AG10803 (cell line): ENCODE data around the gene VAV2.
A peak's percentile ranks its signal among the peaks of the same experiment; 100 is the strongest.

Source experiments
- DNase-seq: peaks from one replicate; pipeline ENCODE4 v3.0.0; 2010; ENCODE audit warnings: low read depth
- H3K4me3 ChIP-seq: 2 replicates; pipeline ENCODE4 v1.5.1; 2011; ENCODE audit warnings: mild to moderate bottlenecking, low read length, control low read depth
- TF ChIP-seq, protein P1 (sequence below): conservative IDR thresholded peaks from 2 replicates; pipeline ENCODE4 v1.5.1; 2011; ENCODE audit warnings: mild to moderate bottlenecking, low read length, control low read depth, inconsistent platforms

The VAV2 gene

DNA sequence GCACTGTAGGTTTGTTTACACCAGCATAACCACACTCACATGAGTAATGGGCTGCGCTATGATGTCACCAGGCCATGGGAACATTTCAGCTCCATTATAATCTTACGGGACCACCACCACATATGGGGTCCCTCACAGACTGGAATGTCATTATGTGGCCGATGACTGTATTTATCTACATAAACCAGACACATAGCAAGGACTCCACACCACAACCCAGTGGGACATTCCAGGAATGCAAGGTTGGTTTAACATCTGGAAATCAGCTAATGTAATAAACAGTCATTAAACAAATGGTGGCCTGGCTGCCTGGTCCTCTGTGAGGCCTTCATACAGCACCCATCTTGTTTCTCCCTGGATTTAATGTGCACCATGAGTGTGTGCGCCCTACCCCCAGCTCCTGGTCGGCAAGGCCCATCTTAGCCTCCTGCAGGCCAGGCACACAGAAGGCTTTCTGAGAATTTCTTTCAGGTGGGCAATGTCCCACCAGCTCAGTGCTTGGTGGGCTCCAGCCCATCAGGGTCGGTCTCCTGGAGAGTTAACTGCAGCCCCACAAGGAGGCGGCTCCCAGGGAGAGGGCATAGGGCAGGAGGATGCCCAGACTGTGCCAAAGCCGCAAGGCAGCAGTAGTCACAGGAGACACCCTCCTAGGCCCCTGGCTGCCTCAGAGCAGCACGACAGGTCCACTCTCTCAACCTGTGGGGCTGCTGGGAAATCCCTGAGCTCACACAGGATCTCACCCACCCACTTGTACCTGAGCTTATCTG, 218.1 kb downstream of the VAV2 start:
- H3K4me3 ChIP-seq = no peak overlapping the region
- DNase-seq = peak; percentile 54
- TF ChIP-seq, protein P1, sequence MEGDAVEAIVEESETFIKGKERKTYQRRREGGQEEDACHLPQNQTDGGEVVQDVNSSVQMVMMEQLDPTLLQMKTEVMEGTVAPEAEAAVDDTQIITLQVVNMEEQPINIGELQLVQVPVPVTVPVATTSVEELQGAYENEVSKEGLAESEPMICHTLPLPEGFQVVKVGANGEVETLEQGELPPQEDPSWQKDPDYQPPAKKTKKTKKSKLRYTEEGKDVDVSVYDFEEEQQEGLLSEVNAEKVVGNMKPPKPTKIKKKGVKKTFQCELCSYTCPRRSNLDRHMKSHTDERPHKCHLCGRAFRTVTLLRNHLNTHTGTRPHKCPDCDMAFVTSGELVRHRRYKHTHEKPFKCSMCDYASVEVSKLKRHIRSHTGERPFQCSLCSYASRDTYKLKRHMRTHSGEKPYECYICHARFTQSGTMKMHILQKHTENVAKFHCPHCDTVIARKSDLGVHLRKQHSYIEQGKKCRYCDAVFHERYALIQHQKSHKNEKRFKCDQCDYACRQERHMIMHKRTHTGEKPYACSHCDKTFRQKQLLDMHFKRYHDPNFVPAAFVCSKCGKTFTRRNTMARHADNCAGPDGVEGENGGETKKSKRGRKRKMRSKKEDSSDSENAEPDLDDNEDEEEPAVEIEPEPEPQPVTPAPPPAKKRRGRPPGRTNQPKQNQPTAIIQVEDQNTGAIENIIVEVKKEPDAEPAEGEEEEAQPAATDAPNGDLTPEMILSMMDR = no peak

DNA sequence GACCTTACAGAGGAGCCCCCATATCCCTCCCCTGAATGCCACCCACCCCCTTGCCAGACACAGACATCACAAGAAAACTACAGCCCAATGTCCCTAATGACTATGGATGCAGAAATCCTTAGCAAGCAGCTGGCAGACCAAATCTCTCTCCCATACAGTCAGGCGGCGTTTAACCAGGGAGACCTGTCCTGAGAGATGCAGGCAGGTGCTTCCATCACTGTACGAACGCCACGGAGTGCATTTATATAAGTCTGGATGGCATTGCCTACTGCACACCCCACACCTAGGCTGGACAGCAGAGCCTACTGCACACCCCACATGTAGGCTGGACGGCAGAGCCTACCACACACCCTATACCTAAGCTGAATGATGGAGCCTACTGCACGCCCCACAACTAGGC, 219.5 kb downstream of the VAV2 start:
- H3K4me3 ChIP-seq = no peak overlapping the region
- TF ChIP-seq, protein P1 = no peak
- DNase-seq = no peak

DNA sequence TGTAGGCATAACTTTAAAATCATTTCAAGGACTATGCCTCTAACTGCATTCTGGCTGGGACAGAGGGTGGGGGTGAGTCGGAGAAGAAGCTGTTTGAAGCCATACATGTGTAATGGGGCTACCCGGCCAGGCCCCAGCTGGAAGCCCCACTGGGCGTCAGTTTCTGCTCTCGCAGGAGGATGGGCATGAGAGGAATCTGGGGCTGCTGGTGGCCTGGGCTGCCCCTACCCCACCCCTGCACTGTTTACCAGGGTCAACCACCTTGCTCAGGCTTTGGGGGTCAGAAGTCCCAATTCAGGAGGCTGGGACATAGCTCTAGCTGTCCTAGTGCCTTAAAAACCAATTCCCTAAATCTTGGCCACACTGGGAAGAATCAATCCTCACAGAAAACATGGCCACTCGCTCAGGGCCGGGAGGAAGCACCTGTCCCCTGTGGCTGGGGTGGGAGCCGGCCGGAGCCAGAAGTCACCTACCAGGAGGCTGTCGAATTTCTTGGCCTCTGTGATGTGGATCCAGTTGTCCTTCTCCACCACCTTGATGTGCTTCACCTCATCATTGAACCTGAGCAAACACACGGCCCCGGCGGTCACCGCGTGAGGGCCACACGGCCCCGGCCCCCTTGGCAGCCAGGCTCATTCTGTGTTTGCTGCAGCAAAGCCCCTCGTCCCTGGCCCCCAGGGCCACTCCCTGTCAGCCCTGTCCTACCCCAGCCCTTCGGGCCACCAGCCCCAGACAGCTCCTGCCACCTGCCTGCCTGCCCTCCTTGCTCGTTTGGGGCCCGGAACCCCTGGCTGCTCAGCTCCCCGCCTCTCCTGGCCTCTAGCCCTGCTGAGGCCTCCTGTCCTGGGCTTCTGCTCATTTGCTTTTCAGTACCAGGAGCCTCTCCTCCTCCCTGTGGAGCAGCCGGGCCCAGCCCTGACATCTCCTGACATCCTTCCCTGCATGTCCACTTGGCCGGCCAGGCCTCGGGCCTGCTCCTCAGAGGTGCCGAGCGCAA, 220.3 kb downstream of the VAV2 start:
- no peak for DNase-seq
- no peak overlapping the region for H3K4me3 ChIP-seq
- TF ChIP-seq, protein P1 = no peak

DNA sequence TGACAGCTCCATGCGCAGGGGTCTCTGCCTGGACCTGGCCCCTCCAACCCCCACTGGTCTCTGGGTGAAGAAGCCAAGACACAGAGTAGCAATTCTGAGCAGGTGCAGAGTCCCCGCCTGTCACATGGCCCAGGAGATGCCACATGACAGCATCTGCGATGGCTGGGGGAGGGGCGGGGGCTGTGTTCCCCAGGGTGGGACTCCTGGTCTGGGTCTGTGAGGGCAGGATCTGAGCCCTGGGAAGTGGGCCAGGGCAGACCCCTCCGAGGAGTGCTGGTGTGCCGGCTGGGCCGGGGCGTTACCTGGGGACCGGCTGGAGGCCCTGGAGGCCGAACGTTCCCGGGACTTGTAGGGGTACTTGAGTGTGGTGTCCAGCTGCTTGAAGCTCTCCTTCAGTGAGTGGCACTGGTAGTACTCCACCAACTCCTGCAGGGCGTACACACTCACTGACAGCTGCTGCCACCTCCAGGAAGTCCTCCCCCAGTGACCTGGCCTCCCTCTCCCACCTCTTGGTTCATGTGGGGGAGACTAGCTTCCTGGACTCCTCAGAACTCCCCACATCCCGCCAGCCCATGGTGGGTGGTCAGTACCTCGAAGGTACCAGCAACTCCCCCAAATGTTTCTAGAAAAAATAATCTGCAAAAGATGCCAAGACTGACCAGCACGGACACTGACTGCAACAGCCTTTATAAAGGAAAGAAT, 221.9 kb downstream of the VAV2 start:
- no peak overlapping the region for H3K4me3 ChIP-seq
- TF ChIP-seq, protein P1 = no peak
- no peak for DNase-seq

DNA sequence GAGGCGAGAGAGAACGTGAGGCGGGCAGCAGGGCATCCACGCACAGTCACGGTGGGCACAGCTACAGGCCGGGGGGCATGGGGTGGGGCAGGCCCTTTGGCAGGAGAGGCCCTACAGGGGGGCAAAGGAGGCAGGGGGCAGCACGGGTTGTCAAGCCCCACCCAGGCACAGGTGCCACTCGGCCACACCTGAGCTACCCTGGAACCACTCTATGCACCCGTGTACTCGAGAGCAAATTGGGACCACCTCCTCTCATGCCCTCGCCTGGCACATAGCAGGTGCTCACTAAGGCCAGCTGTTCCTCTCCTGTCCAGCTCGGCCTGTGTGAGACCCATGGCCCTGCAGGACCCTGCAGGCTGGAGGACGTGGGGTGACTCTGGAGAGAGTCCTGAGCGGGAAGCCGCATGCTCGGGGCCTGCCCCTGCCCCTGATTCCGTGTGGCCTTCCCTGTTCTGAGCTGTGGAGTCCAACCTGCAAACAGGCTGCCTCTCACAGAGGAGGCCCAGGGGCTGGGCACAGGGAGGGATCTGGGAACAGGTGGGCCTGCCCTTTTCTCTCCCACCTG, 222.5 kb downstream of the VAV2 start:
- no peak for DNase-seq
- TF ChIP-seq, protein P1 = no peak
- no peak overlapping the region for H3K4me3 ChIP-seq

DNA sequence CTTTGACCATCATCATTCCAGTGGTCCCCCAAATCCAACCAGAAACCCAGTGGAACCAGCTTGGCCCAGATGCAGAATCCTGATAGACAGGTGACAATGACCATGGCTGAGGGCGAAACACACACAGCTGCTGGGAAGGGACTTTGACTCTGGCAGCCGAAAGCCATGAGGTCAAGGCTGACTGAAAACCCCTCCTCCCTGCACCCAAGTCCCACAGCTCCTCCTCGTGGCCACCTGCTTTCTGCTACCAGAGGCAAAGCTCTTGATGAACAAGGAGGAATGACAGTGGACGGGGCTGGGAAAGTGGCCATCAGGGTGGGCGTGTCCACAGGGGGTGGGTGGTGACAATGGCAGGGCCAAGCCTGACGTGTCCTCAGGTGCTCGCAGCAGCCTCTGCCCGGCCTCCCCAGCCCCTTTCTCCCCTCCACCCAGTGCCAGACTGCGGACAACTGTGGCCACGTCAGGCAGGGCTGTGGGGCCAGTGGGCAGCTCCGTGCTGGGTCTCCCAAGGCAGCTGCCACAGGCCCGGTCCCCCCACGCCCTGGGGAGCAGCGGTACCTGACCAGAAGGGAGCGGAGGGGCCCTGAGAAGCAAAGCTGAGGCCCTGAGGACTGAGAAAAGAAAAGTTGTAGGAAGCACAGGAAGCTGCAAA, 223.1 kb downstream of the VAV2 start:
- TF ChIP-seq, protein P1 = no peak
- no peak for DNase-seq
- no peak overlapping the region for H3K4me3 ChIP-seq
